Ovary (tissue), 3 donors: ENCODE results near the gene TMEM156.
"Not testable (repeated sequence)": the region's sequence is repeated elsewhere in the genome, so short reads cannot be mapped to it uniquely, and the experiment has no call there.

Experiments
- CTCF ChIP-seq, 3 donors: fragments of 450-650 bp in 2 of 3; fragments of 200-600 bp in 1 of 3; IDR thresholded peaks; one replicate each; pipeline versions ENCODE4 v1.5.1 to v1.8.0; 2016 to 2022; ENCODE audit warnings: antibody characterized with exemption in 3 of 3, mild to moderate bottlenecking in 1 of 3
- EP300 ChIP-seq: sonication (generic); formaldehyde crosslinking; IDR thresholded peaks from one replicate; pipeline ENCODE4 v1.6.1; 2017; ENCODE audit warnings: antibody characterized with exemption
- POLR2A ChIP-seq: fragments of 450-650 bp; IDR thresholded peaks from one replicate; pipeline ENCODE4 v1.6.1; 2017; ENCODE audit warnings: antibody characterized with exemption, mild to moderate bottlenecking, moderate library complexity
- donor health status: DM: no; HTN: no; CAD: no.

GRCh38 chr4:38988353-38988752, 43.9 kb downstream of the TMEM156 start:
- TF ChIP-seq POLR2A; CTCF (IDR thresholded peaks at IDR 0.05); EP300: not testable (repeated sequence)
